Esophagus squamous epithelium (tissue), 4 donors: ENCODE measurements around the gene CALHM3.

Experiments used
- CTCF ChIP-seq, 6 experiments: fragments of 450-650 bp in 4 of 6; fragments of 200-600 bp in 2 of 6; sonication (generic) in 2 of 6; IDR thresholded peaks; one replicate each; pipeline ENCODE4 v1.5.1; 2016 to 2019; ENCODE audit warnings: antibody characterized with exemption in 6 of 6, mild to moderate bottlenecking in 4 of 6, moderate library complexity in 4 of 6
- POLR2A ChIP-seq, 4 donors: fragments of 450-650 bp; IDR thresholded peaks; one replicate each; pipeline ENCODE4 v1.6.1; 2017; ENCODE audit warnings: antibody characterized with exemption in 4 of 4, mild to moderate bottlenecking in 4 of 4, moderate library complexity in 3 of 4

GRCh38 chr10:103510791-103511752 lies 32.0 kb upstream of the CALHM3 start:
- TF ChIP-seq CTCF (IDR thresholded peaks at IDR 0.05) (no peak), POLR2A (IDR thresholded peaks at IDR 0.05) (no peak)
